Ovary (tissue), 9 donors: Measurements from ENCODE around the gene LYPD6. TPM values are rescaled to one million over a fixed set of nuclear protein-coding genes. Genes with fewer than 3 reads are reported as not detected.

Experiments used
- DNase-seq, 5 donors: peaks; one replicate each; pipeline ENCODE4 v3.0.0-alpha.2; 2019 to 2020
- H3K27ac ChIP-seq, 2 donors: fragments of 200-600 bp; one replicate each; pipeline versions ENCODE4 v1.5.1 to v1.8.0; 2019 to 2022
- H3K27me3 ChIP-seq: fragments of 200-600 bp; one replicate; pipeline ENCODE4 v1.8.0; 2022
- H3K36me3 ChIP-seq: fragments of 200-600 bp; sonication (generic); one replicate; pipeline ENCODE4 v1.5.1; 2019
- H3K4me1 ChIP-seq: one replicate; pipeline ENCODE4 v1.8.1; 2013; ENCODE audit warnings: mild to moderate bottlenecking, moderate library complexity; ENCODE audit not compliant: insufficient read depth
- H3K4me3 ChIP-seq: fragments of 200-600 bp; sonication (generic); one replicate; pipeline ENCODE4 v1.5.1; 2017
- H3K9me3 ChIP-seq, 2 donors: fragments of 200-600 bp in 1 of 2; sonication (generic) in 1 of 2; one replicate each; pipeline versions ENCODE4 v1.5.1 to v1.8.1; 2013 to 2019; ENCODE audit warnings: mild to moderate bottlenecking in 1 of 2, moderate library complexity in 1 of 2
- CTCF ChIP-seq, 3 donors: fragments of 450-650 bp in 2 of 3; fragments of 200-600 bp in 1 of 3; IDR thresholded peaks; one replicate each; pipeline versions ENCODE4 v1.5.1 to v1.8.0; 2016 to 2022; ENCODE audit warnings: antibody characterized with exemption in 3 of 3, mild to moderate bottlenecking in 1 of 3
- EP300 ChIP-seq: sonication (generic); formaldehyde crosslinking; IDR thresholded peaks from one replicate; pipeline ENCODE4 v1.6.1; 2017; ENCODE audit warnings: antibody characterized with exemption
- POLR2A ChIP-seq: fragments of 450-650 bp; IDR thresholded peaks from one replicate; pipeline ENCODE4 v1.6.1; 2017; ENCODE audit warnings: antibody characterized with exemption, mild to moderate bottlenecking, moderate library complexity
- WGBS, 3 donors: extraction: QIAGEN DNeasy Blood & Tissue Kit in 1 of 3; methylation state at CpG; one replicate each; pipeline versions ENCODE4 v1.1.5 to v1.1.7; 2013 to 2017; 5-methylcytosine and 5-hydroxymethylcytosine counted together
- intact Hi-C, 4 donors: fragments of 100-400 bp; cut with DNase I; formaldehyde crosslinking; loops; one replicate each; pipeline versions ENCODE4 v1.11.0 to v1.15.1; 2022 to 2023
- polyA plus RNA-seq, 2 donors: library from polyadenylated mRNA; stranded (reverse); fragments of 200-250 nt in 1 of 2; fragments of 350-450 nt in 1 of 2; fragmentation: Illumina TruSeq in 1 of 2; extraction: RNeasy Lipid Tissue Mini Kit (QIAGEN cat#74804) in 1 of 2; gene quantifications; one replicate each; pipeline ENCODE4 v1.2.3, GENCODE V29; 2013 to 2014
- total RNA-seq, 7 donors: library from RNA; depleted of rRNA in 2 of 7; stranded (reverse); fragments of >200 nt in 2 of 7; fragmentation: NEBNext Ultra II Directional in 3 of 7; extraction: Animal tissue kit (Norgen Biotek cat#: 25700) in 3 of 7; gene quantifications; one replicate each; pipeline versions ENCODE4 v1.1.0 to v1.2.4, GENCODE V29; 2016 to 2023
- donor health status: DM: no; HTN: no; CAD: no; lungs with moderate emphysema.
- donor health status: DM: no; HTN: no; CAD: no.
- donor health status: Bipolar disorder and iron deficiency.
- donor health status: DM: yes; HTN: yes; CAD: no.
- donor health status: DM: no; HTN: no; CAD: no.
- donor health status: DM: yes; HTN: yes; CAD: no.

LYPD6 gene
- total and polyA plus RNA-seq, 9 donors = 0.15 to 3.2 (median 1.2) TPM

GRCh38 chr2:149428783-149429182, 98.4 kb downstream of the LYPD6 start:
- H3K27ac ChIP-seq = no peak overlapping the region
- H3K9me3 ChIP-seq = no peaks in the 10 kb centered on the region
- intact Hi-C loops = no loop called here
- H3K4me3 ChIP-seq = no peak overlapping the region
- no peak for DNase-seq
- 90 to 96% (median 95%) methylated on average over 2 of the region's 2 CpGs for WGBS, 3 donors
- no peaks in the 10 kb centered on the region for H3K36me3 ChIP-seq
- no peaks in the 10 kb centered on the region for H3K4me1 ChIP-seq
- TF ChIP-seq EP300 (no peak), POLR2A (no peak)
- no peaks in the 10 kb centered on the region for H3K27me3 ChIP-seq

GRCh38 chr2:149430743-149431736, 100.7 kb downstream of the LYPD6 start:
- 31 to 40% (median 34%) methylated on average over 6 of the region's 6 CpGs for WGBS, 3 donors
- intact Hi-C loops = no loop called here
- no peak overlapping the region for H3K4me3 ChIP-seq

DNA sequence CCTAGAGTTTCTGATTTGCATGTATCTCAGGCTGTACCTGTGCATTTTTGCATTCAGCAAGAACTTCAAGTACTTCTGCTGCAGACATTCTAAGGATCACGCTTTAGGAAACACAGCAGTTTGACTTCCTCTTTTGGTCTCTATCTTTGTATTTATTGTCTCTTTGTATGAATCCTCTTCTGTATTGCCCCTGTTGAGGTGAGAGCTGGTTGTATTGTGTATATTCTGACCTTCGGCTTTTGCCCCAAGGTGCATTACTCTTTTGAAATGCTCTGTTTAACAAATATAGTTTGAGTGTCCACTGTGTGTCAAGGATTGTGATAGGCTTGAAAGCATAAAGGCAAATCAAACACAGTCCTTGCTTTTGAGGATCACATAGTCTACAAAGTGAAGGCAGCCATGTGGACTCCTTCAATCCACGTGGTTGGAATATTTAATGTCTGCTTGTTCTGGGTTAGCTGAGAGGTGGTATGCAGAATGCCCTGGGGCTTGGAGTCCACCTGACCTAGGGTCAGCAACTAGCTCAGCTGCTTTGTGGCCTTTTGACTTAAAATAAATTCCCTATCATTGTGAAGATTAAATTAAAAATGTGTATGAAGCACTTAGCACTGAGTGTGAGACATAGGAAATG, 108.1 kb downstream of the LYPD6 start:
- H3K36me3 ChIP-seq = no peaks in the 10 kb centered on the region
- no peak for TF ChIP-seq CTCF (IDR thresholded peaks at IDR 0.05)
- no peak for TF ChIP-seq POLR2A
- no peak for TF ChIP-seq EP300
- H3K27me3 ChIP-seq = no peaks in the 10 kb centered on the region
- intact Hi-C loops = no loop called here
- H3K4me3 ChIP-seq = no peak overlapping the region
- WGBS, 3 donors = 79 to 83% (median 81%) methylated on average over 3 of the region's 3 CpGs
- no peaks in the 10 kb centered on the region for H3K9me3 ChIP-seq
- no peaks in the 10 kb centered on the region for H3K4me1 ChIP-seq
- no peak overlapping the region for H3K27ac ChIP-seq
- DNase-seq = no peak

More at GRCh38 chr2:149430743-149431736, 100.7 kb downstream of the LYPD6 start:
- H3K9me3 ChIP-seq = no peaks in the 10 kb centered on the region
- no peaks in the 10 kb centered on the region for H3K36me3 ChIP-seq
- no peaks in the 10 kb centered on the region for H3K4me1 ChIP-seq
- no peak for TF ChIP-seq EP300
- TF ChIP-seq CTCF (IDR thresholded peaks at IDR 0.05) = no peak
- no peak for TF ChIP-seq POLR2A
- DNase-seq = no peak
- H3K27ac ChIP-seq = no peak overlapping the region
- no peaks in the 10 kb centered on the region for H3K27me3 ChIP-seq

- Histone ChIP-seq H3K4me1 (no peaks in the 10 kb centered on the region), H3K27me3 (no peaks in the 10 kb centered on the region), H3K36me3 (no peaks in the 10 kb centered on the region), H3K27ac (no peak overlapping the region), H3K9me3 (no peaks in the 10 kb centered on the region), H3K4me3 (no peak overlapping the region)
- no peak for TF ChIP-seq EP300
- no peak for TF ChIP-seq POLR2A
- TF ChIP-seq CTCF (IDR thresholded peaks at IDR 0.05) = no peak
- 60 to 71% (median 65%) methylated on average over 3 of the region's 3 CpGs for WGBS, 3 donors
- DNase-seq = no peak
- intact Hi-C loops = no loop called here
Measured at GRCh38 chr2:149441255-149441654, 110.9 kb downstream of the LYPD6 start.
